Measurements from ENCODE around the gene LMTK2.
A peak's percentile ranks its signal among the peaks of the same experiment; 100 is the strongest.

DNA sequence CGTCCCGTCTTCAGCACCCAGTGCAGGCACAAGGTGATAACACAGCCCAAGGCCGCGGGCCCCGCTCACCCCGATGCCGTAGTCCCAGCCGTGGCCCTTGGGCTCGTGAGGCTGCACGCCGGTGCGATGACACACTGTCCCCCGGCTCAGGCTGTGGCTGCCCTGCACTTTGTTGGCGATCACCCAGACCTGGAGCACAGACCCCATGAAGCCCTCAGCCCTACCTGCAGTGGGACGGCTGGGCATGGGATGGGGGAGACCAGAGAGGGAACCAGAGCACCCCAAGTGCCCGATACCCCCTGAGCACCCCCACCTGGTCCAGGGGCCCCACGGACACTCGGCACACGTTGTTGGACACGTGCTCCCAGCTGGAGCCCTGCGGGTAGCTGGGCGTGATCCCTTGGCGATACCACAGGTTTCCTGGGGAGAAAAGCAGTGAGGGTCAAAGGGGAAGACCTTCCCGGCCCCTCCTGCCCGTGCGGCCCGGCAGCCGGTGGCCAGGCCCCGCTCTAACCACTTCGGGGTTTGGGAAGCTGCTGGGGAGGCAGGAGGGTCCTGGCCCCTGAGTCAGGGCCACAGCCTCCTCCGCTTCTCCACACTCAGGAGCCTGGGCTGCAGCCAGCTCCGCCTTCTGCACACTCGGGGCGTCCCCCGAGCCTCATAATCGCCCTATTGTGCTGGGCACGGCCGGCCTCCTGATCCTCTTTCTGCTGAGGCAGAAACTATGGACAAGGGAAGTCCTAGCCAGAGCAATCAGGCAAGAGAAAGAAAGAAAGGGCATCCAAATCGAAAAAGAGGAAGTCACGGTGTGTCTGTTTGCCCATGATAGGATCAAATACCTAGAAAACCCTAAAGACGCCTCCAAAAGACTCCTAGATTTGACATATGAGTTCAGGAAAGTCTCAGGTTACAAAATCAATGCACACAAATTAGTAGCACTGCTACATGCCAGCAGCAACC is 111.2 kb downstream of the LMTK2 start:
- TF ChIP-seq POLR2A (IDR thresholded peaks at IDR 0.05; ENCODE audit: low read depth, low read length) = no peak
- TF ChIP-seq POLR2AphosphoS5 (IDR thresholded peaks at IDR 0.05; ENCODE audit: low read depth, low read length) = no peak
- no peak for TF ChIP-seq TAF1 (IDR thresholded peaks at IDR 0.05; ENCODE audit: low read depth, low read length)
- peak; percentile 94 for TF ChIP-seq SPI1 (IDR thresholded peaks at IDR 0.05; ENCODE audit: low read depth, low read length)
- TF ChIP-seq PAX5 (IDR thresholded peaks at IDR 0.05; ENCODE audit: insufficient read depth, low read length, severe bottlenecking) = no peak
- no peak for TF ChIP-seq POU2F2 (IDR thresholded peaks at IDR 0.05; ENCODE audit: low read depth, low read length)
